Stimulated activated CD4-positive, alpha-beta T cell treated with anti-CD3 and anti-CD28 coated beads, Interleukin-1b, Interleukin-23, amount 100 ng/mL, for 1 hour (primary cell): Measurements from ENCODE around the gene GABARAP.
A peak's percentile ranks its signal among the peaks of the same experiment; 100 is the strongest.

Experiments
- DNase-seq, 2 donors: peaks; one replicate each; pipeline ENCODE4 v3.0.0-alpha.2; 2020; ENCODE audit warnings: low read depth in 2 of 2

GABARAP gene

DNA sequence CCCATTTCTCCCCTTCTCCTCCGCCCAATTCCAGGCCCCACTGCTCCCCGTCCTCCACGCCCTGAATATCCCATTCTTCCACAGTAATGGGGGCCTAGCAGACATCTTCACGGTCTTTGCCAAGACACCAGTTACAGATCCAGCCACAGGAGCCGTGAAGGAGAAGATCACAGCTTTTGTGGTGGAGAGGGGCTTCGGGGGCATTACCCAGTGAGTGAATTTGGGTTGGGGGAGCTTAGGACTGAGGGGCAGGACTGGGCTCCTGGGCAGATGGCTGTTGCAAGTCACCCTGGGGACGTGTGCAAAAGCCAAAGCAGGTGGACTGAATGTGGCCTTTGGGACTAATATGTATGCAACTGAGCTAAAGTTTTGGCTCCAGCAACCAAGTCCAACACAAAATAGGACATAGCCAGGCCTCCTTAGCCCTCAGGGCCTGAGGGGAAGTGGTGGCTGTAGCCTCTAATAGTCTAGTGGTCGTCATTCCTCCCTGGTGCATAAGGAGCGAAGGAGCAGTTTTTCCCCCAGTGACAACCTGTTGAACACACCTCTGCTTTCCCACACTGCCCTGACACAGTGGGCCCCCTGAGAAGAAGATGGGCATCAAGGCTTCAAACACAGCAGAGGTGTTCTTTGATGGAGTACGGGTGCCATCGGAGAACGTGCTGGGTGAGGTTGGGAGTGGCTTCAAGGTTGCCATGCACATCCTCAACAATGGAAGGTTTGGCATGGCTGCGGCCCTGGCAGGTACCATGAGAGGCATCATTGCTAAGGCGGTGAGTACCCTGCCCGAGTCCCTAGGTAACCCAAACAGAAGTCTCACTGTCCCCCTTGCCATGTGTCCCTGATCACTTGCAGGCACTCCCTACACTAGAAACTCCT lies 19.9 kb downstream of the GABARAP start:
- no peak for DNase-seq

DNA sequence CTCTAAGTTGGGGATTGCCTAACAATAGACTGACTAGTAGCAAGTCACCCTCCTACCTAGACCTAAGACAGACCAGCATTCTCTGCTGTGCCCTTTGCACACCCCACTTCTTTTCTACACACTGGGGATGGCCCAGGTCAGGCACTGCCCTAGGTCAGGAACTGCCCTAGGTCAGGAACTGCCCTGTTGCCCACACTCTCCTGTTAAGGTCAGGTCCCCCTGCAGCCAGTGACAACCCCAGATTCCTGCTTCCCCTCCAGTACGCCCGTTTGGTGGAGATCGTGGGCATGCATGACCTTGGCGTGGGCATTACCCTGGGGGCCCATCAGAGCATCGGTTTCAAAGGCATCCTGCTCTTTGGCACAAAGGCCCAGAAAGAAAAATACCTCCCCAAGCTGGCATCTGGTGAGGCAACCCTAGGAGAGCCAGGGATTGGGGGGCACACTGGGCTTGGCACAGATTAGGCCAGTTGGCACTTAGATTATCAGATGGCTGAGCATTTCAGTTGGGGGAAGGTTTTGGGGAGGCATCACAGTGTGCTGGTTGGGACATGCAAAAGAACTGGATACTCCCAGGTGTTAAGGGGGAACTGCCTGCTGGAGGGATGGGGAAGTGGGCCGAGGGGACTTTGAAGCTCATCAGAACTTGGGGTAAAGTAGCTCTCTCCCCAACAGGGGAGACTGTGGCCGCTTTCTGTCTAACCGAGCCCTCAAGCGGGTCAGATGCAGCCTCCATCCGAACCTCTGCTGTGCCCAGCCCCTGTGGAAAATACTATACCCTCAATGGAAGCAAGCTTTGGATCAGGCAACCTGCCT lies 20.8 kb downstream of the GABARAP start:
- DNase-seq = no peak

DNA sequence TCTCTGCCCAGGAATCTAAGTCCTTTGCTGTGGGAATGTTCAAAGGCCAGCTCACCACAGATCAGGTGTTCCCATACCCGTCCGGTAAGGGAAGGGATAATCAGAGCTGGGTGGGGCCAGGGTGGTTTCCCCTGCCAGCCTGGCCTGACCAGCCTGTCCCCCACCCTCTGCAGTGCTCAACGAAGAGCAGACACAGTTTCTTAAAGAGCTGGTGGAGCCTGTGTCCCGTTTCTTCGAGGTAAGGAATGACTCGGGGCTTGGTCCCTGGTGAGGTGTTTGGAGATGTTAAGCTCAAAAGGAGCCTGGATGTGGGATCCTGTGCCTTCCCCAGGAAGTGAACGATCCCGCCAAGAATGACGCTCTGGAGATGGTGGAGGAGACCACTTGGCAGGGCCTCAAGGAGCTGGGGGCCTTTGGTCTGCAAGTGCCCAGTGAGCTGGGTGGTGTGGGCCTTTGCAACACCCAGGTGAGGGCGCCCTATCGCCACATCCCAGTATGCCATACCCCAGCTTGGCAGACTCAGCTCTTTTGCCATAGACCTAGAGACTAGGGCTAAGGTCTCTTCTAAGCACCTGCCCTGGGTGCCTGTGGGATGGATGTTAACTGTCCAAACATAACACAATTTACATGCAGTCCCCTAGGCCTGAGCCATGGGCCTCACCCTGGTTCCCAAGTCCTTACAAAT lies 21.5 kb downstream of the GABARAP start:
- DNase-seq = no peak

DNA sequence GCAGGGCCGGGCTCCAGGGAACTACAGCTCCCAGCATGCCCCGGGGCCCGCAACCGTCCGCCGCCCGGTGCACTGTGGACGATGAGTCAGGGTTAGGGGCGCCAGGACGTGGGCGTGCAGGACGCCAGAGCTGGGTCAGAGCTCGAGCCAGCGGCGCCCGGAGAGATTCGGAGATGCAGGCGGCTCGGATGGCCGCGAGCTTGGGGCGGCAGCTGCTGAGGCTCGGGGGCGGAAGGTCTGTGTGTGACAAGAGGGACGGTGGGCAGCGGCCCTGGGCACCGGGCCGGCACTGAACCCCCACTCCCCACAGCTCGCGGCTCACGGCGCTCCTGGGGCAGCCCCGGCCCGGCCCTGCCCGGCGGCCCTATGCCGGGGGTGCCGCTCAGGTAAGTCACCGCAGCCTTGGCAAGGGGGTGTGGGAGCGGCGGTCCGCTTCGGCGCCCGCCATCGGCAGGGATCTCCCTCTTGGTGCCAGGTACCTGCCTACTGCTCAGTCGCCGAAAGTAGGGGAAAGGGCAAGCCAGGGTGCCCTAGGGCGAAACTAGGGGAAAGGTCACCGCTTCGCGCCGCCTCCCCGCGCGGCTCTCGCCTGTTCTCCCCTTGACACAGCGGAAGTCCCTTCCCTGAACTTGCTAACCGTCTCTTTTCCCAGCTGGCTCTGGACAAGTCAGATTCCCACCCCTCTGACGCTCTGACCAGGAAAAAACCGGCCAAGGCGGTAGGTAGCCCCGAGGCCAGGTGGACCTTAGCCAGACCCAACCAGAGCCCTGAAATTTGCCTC lies 22.2 kb downstream of the GABARAP start, which contains the start of the genes ACADVL and DLG4:
Gene ACADVL, plus strand, starts transcription at position 127 of the 781 bp plus-strand sequence. Its CDS starts 47 bp downstream, at position 174.
Gene DLG4, minus strand, starts transcription at position 25 of the 781 bp plus-strand sequence.
- DNase-seq = no peak

- no peak for DNase-seq
These were observed 22.9 kb downstream of the GABARAP start for GRCh38 chr17:7219229-7219811.

DNA sequence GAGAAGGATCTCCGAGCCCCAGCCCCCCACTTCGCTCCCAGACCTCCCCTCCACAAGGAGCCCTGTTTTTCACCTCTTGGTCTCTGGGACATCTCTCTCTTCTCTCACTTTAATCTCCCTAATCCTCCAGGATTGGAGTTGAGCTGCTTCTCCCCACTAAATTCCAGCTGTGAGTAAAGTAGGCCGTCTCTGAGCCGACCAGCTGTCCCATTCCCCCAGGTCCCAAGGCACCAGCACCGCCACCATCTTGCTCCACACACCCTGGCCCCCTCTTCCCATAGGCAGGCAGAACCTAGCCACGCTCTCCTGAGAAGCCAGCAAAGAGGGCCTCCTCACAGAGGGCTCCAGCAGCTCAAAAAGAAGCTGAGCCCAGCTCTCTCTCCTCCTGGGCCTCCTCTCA lies 23.5 kb downstream of the GABARAP start:
- no peak for DNase-seq

GRCh38 chr17:7218166-7218565 lies 24.1 kb downstream of the GABARAP start:
- DNase-seq = no peak

- DNase-seq = no peak
These were observed 24.9 kb downstream of the GABARAP start for GRCh38 chr17:7217113-7217987.

DNA sequence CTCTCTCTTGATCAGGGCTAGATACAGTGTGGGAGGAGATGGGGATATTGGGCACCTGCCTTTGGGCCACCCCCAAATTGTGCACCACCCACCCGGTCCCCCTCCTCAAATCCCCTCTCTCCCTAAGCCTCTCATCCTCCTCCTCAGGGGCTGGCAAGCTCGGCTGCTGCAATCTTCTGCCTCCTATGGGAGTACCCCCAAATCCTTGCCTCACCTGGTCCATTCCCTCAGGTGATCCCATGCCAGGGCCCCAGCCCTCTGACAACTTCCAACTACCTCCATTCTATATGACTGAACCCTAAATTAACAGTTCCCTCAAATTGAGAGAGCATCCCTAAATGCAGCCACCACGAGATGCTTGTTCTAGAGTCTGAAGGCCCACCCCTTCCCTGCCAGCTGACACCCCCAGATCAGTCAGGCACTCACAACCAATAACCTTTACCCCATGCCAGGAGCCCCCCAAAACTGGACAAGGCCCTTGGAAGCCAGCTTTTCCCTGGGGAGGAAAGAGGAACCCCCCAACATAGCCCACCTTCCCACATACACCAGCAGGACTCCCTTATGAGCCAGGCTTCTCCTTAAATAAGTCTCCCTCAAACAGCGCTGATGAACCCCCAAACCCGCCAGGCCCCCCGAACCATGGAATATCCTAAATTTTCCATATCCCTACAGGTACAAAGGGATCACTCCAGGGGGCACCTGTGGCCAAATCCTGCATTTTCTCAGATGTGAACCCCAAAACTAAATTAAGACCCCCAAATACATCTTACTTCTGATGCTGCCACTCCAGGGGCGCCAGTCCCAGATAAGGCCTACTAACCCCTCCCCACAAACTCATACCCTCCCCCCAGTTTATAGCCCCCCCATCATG lies 25.8 kb downstream of the GABARAP start:
- no peak for DNase-seq

- DNase-seq = no peak
These were observed 26.5 kb downstream of the GABARAP start for GRCh38 chr17:7215652-7216180.

DNA sequence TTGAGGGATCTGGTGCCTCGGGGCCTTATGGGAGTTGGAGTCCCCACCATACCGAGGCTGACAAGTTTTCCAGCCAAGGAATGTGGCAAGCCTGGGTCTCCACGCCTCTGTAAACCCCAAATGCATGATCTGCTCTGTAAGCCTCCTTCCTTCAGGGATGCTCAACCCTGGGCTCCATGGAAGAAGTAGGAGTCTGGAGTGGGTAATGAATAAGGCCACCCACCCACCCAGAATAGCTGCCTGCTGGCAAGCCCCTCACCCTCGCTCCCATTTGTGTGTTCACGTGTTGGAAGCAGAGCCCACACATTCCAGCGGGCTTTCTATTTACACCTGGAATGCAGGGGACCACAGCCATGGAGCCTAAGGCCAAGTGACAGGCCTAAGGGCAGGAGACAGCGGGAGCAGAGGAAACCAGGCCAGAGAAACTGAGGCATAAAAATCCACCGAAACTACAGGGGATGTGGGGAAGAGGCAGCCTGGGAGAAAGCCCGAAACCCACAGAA lies 27.1 kb downstream of the GABARAP start:
- no peak for DNase-seq

DNA sequence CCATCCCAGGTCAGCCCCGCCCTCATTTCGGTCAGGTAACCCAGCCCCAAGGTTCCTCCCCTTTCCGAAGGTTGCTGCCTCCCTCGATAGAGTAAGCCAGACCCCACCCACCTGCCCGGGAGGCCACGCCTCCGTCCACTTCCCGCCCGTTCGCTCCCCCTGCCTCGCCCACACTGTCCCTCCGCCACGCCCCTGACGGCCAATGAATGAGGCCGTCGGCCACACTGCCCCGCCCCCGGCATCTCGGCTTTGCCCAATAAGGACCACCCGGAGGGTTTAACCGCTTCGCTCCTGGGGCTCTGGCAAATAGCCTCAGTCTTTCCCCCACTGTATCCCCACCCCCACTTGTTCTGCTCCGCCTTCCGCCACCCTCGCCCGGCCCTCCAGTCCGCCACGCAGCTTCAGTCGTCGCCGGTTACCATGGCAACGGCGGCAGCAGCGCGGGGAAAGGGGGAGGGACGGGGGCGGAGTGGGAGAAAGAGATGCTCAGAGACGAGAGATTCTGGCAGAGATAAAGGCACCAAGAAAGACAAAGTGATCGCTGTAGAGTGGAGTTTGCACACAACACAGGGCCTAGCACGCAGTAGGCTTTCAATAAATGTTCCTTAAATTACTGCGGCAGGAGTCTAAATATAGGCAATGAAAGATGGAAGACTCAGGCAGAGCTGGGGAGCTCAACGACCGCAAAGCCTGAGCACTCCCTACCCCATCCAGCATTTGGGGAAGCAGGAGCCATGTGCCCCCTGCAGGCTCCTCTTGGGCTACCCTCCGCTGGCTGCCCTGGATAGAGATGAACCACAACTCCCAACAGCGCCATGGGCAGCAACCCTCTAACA lies 27.7 kb downstream of the GABARAP start:
- peak; percentile 97 to 98 for DNase-seq

DNA sequence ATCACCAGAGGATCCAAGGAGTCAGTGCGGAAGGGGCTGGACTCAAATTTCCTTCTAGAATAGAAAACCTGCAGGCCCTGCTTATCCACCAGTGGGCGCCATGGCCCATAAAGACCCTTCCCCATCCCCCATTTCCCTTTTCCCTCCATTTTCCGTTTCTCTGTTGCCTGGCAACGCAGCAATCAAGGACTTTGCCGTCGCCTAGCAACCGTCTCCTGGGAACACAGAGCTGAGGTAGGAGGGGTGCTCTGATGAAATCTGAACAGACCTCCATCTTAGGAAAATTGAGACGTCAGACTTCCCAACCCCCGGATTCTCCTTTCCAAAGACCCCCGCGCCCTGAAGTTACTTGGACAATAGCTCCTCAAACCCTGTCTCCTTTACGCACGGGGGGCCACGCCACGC lies 28.4 kb downstream of the GABARAP start:
- DNase-seq = no peak

- DNase-seq = no peak
These were observed 30.6 kb downstream of the GABARAP start for GRCh38 chr17:7211491-7212273.

DNA sequence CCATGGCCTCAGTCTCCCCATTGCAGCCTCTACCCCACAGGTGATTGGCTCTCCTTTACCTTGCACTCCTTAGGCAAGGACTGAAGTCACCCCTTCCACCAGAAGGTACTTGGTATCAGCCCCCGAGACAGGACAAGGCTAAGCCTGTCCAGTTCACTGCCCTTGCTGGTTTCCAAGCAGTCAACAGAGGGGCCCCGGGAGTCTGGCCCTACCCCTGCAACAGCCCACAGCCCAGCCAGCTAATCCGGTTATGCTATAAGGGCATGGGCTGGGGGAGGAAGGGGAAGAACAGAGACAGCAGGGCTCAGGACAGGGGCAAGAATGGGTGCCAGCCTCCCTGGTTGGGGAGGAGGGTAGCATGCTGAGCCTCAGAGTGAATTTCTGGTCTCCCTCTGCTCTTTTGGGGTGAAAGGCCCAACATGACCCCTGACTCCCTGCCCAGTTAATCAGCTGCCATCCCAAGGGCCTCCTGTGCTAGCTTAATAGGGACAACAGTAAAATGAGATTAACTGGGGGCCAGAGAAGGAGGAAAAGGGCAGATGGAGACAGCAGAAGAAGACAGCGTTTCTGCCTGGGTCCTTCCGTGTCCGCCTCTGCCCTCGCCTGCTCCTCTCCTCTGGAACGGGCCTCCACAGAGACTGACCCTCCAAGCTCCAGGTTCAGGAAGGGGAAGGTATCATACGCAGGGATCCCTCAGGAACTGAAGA lies 33.3 kb downstream of the GABARAP start:
- no peak for DNase-seq

DNA sequence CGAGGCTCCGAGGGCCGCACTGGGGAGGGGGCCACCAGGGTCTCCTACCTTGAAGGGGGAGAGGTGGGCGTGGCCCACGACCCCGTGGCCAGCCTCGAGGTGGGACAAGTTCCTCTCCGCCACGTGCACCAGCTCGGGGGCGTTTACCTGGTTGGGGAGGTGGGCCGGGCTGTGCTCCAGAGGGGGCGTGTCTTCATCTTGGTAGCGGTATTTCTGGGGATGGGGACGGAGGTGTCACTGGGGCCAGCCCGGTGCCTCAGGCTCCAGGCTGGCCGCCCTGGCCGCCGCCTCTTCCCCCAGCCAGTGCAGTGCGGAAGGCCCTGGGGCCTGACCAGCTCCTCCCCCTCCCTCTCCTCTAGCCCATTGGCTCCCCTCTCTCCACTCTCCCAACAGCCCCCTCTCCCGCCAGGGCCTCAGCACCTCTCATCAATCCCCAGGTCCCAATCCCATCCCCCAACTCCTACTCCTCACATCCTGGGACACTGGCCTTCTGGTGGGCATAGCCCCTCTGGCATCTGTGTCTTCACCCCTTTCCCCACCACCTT lies 34.1 kb downstream of the GABARAP start:
- no peak for DNase-seq
